HEK293T (cell line): ENCODE measurements around the gene LYSET.

Experiments
- BHLHE40 ChIP-seq: fragments of 450-650 bp; IDR thresholded peaks from 2 replicates; pipeline ENCODE4 v1.6.1; 2016; ENCODE audit warnings: mild to moderate bottlenecking, moderate library complexity, borderline replicate concordance
- ELF4 ChIP-seq: fragments of 450-650 bp; IDR thresholded peaks from 2 replicates; pipeline ENCODE4 v1.6.1; 2017; ENCODE audit warnings: antibody characterized with exemption
- FOXA1 ChIP-seq: fragments of 450-650 bp; IDR thresholded peaks from 2 replicates; pipeline ENCODE4 v1.6.1; 2016; ENCODE audit warnings: mild to moderate bottlenecking
- FOXK2 ChIP-seq: fragments of 450-650 bp; IDR thresholded peaks from 2 replicates; pipeline ENCODE4 v1.6.1; 2016; ENCODE audit warnings: mild to moderate bottlenecking
- FOXM1 ChIP-seq: fragments of 450-650 bp; IDR thresholded peaks from 2 replicates; pipeline ENCODE4 v1.6.1; 2017; ENCODE audit warnings: mild to moderate bottlenecking, borderline replicate concordance
- L3MBTL2 ChIP-seq: fragments of 450-650 bp; conservative IDR thresholded peaks from 2 replicates; pipeline ENCODE4 v1.6.1; 2016; ENCODE audit warnings: mild to moderate bottlenecking
- LEF1 ChIP-seq: fragments of 450-650 bp; IDR thresholded peaks from 2 replicates; pipeline ENCODE4 v1.6.1; 2017; ENCODE audit warnings: mild to moderate bottlenecking, borderline replicate concordance
- PKNOX1 ChIP-seq: fragments of 450-650 bp; IDR thresholded peaks from 2 replicates; pipeline ENCODE4 v1.6.1; 2016
- SP1 ChIP-seq: fragments of 450-650 bp; IDR thresholded peaks from 2 replicates; pipeline ENCODE4 v1.6.1; 2017
- ZNF384 ChIP-seq: fragments of 450-650 bp; IDR thresholded peaks from 2 replicates; pipeline ENCODE4 v1.6.1; 2016

GRCh38 chr14:93136009-93136408, 49.1 kb upstream of the LYSET start:
- TF ChIP-seq FOXK2 (no peak), FOXA1 (no peak), ELF4 (no peak), PKNOX1 (no peak), L3MBTL2 (no peak), ZNF384 (no peak), BHLHE40 (no peak), SP1 (no peak), FOXM1 (no peak), LEF1 (no peak)
